Ishikawa (cell line): ENCODE results near the gene SCN4B.

ENCODE experiments used
- CEBPB ChIP-seq: IDR thresholded peaks from 2 replicates; pipeline ENCODE4 v1.6.1; 2012
- CREB1 ChIP-seq: IDR thresholded peaks from 2 replicates; pipeline ENCODE4 v1.6.1; 2012; ENCODE audit warnings: low read depth
- EGR1 ChIP-seq: IDR thresholded peaks from 2 replicates; pipeline ENCODE4 v1.6.1; 2012
- EP300 ChIP-seq: IDR thresholded peaks from 2 replicates; pipeline ENCODE4 v1.6.1; 2012; ENCODE audit warnings: borderline replicate concordance
- FOXM1 ChIP-seq: IDR thresholded peaks from 2 replicates; pipeline ENCODE4 v1.6.1; 2012; ENCODE audit warnings: low read depth, borderline replicate concordance
- MAX ChIP-seq: IDR thresholded peaks from 2 replicates; pipeline ENCODE4 v1.6.1; 2012
- NFIC ChIP-seq: IDR thresholded peaks from 2 replicates; pipeline ENCODE4 v1.6.1; 2012
- RAD21 ChIP-seq: IDR thresholded peaks from 2 replicates; pipeline ENCODE4 v1.6.1; 2012; ENCODE audit warnings: low read depth
- TAF1 ChIP-seq: IDR thresholded peaks from 2 replicates; pipeline ENCODE4 v1.6.1; 2012; ENCODE audit warnings: low read depth, mild to moderate bottlenecking
- TCF12 ChIP-seq: IDR thresholded peaks from 2 replicates; pipeline ENCODE4 v1.6.1; 2012; ENCODE audit warnings: low read depth
- TEAD4 ChIP-seq: IDR thresholded peaks from 2 replicates; pipeline ENCODE4 v1.6.1; 2012
- YY1 ChIP-seq: IDR thresholded peaks from 2 replicates; pipeline ENCODE4 v1.6.1; 2012; ENCODE audit warnings: low read depth
- ZBTB7A ChIP-seq: IDR thresholded peaks from 2 replicates; pipeline ENCODE4 v1.6.1; 2012; ENCODE audit warnings: low read depth
- TF ChIP-seq, protein P1 (sequence below): IDR thresholded peaks from 2 replicates; pipeline ENCODE4 v1.6.1; 2012
- TF ChIP-seq, protein P2 (sequence below): IDR thresholded peaks from 2 replicates; pipeline ENCODE4 v1.6.1; 2012; ENCODE audit warnings: low read depth, mild to moderate bottlenecking

The SCN4B gene

DNA sequence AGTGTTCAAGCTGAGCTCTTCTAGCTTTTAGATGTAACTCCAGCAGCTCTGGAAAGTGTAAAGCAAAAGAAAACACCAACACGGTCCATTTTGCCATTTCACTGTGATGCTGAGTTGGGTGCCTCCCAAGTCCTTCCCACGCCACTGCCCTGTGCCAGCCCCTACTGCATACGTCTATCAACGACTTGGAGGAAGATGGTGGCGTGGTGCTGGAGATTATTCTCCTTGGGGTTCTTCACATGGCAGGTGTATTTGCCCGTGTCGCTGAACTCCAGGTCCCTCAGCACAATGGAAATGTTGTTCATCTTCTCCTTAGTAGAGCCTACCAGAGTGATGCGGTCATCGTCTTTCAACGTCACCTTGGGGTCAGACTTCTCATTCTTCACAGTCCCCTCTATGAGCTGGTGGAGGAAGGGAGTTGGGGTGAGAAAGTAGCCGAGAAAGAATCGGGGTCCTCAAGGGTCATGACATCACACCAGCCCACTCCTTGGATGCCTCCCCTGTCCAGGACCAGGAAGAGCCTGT lies 8.9 kb downstream of the SCN4B start:
- TF ChIP-seq EGR1 (no peak), FOXM1 (no peak), MAX (no peak), CEBPB (no peak), TAF1 (no peak), RAD21 (no peak), TEAD4 (no peak), CREB1 (no peak)
- TF ChIP-seq, protein P1, sequence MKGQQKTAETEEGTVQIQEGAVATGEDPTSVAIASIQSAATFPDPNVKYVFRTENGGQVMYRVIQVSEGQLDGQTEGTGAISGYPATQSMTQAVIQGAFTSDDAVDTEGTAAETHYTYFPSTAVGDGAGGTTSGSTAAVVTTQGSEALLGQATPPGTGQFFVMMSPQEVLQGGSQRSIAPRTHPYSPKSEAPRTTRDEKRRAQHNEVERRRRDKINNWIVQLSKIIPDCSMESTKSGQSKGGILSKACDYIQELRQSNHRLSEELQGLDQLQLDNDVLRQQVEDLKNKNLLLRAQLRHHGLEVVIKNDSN: no peak

GRCh38 chr11:118142809-118143208 lies 9.8 kb downstream of the SCN4B start:
- TF ChIP-seq EP300: no peak
- no peak for TF ChIP-seq RAD21
- no peak for TF ChIP-seq EGR1
- no peak for TF ChIP-seq YY1
- no peak for TF ChIP-seq TAF1
- TF ChIP-seq, protein P1: no peak
- TF ChIP-seq ZBTB7A: no peak
- no peak for TF ChIP-seq CEBPB
- no peak for TF ChIP-seq TCF12
- TF ChIP-seq MAX: no peak
- TF ChIP-seq CREB1: no peak
- TF ChIP-seq FOXM1: no peak
- TF ChIP-seq NFIC: no peak
- TF ChIP-seq, protein P2, sequence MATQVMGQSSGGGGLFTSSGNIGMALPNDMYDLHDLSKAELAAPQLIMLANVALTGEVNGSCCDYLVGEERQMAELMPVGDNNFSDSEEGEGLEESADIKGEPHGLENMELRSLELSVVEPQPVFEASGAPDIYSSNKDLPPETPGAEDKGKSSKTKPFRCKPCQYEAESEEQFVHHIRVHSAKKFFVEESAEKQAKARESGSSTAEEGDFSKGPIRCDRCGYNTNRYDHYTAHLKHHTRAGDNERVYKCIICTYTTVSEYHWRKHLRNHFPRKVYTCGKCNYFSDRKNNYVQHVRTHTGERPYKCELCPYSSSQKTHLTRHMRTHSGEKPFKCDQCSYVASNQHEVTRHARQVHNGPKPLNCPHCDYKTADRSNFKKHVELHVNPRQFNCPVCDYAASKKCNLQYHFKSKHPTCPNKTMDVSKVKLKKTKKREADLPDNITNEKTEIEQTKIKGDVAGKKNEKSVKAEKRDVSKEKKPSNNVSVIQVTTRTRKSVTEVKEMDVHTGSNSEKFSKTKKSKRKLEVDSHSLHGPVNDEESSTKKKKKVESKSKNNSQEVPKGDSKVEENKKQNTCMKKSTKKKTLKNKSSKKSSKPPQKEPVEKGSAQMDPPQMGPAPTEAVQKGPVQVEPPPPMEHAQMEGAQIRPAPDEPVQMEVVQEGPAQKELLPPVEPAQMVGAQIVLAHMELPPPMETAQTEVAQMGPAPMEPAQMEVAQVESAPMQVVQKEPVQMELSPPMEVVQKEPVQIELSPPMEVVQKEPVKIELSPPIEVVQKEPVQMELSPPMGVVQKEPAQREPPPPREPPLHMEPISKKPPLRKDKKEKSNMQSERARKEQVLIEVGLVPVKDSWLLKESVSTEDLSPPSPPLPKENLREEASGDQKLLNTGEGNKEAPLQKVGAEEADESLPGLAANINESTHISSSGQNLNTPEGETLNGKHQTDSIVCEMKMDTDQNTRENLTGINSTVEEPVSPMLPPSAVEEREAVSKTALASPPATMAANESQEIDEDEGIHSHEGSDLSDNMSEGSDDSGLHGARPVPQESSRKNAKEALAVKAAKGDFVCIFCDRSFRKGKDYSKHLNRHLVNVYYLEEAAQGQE: no peak
- no peak for TF ChIP-seq TEAD4

DNA sequence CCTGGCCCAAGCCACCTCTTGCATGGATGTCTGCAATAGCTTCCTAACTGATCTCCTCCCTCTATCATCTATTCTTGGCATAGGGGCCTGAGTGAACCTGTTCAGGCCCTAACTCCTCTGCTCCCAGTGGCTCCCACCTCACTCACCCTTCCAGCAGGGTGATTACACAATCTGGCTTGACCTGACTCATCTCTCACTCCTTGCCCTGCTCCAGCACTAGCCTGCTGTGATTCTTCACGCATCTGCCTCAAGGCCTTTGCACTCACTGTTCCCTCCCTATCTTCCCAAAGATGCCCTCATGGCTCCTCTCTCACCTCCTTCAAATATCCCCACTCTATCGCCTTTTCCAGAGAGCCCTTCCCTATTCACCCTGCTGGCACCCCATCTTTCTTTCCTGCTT lies 10.5 kb downstream of the SCN4B start:
- no peak for TF ChIP-seq ZBTB7A
- 0 out of 2 replicates have a peak, but pooled peaks have one; percentile 28 for TF ChIP-seq CEBPB

- no peak for TF ChIP-seq TCF12
Observed at GRCh38 chr11:118139578-118139977, 13.0 kb downstream of the SCN4B start.

- TF ChIP-seq YY1 (no peak), MAX (no peak), RAD21 (no peak), ZBTB7A (no peak), EGR1 (no peak), CEBPB (no peak), TEAD4 (no peak), TCF12 (no peak), EP300 (no peak), TAF1 (no peak), FOXM1 (no peak), NFIC (no peak), CREB1 (no peak)
- TF ChIP-seq, protein P2: no peak
- TF ChIP-seq, protein P1: no peak
Observed at GRCh38 chr11:118138839-118139420, 13.7 kb downstream of the SCN4B start.

DNA sequence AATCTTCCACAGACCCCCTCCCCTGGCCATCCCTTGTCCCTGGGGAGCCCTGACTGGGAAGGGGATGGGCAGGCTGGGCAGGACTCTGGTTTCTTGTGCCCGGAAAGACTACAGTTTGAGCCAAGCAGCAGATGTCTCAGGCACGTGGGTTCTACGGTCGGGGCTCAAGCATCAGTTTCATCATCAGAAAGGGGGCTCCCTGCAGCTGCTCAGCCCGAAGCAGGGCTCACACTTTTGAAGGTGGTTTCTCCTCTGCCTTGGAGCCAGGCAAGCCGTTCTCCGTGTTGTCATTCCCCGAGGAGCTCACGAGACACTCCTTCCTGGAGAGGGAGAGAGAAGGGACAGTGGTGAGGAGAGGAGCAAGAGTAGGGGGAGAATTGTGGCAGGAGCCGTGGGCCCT lies 15.8 kb downstream of the SCN4B start:
- no peak for TF ChIP-seq EGR1

DNA sequence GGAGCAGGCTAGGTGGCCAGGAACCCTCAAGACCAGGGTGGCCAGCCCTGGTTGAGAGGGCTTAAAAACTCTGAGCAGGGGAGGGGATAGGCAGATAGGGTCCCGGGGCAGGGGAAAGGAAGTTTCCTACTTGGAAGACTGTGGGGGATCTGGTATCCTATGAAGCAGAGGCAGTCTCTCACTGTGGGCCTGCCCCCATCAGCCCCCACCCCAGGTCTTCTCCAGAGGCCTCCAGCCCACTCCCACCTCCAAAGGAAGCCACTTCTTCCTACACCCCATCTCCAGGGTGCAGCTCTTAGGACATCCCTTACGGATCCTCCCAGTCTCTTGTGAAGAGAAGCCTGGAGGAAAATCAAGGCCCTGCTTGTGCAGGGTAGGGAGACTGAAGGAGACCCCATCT lies 16.3 kb downstream of the SCN4B start:
- TF ChIP-seq TAF1 (no peak), YY1 (no peak), TEAD4 (no peak), RAD21 (no peak), NFIC (no peak), CEBPB (no peak), EGR1 (no peak), TCF12 (no peak), CREB1 (no peak), FOXM1 (no peak), EP300 (no peak), ZBTB7A (no peak), MAX (no peak)
- TF ChIP-seq, protein P1: no peak
- TF ChIP-seq, protein P2: no peak
